D721Med (cell line): Measurements from ENCODE around the gene PRKAR1B.

Source experiments
- DNase-seq: peaks from one replicate; pipeline ENCODE4 v3.0.0; 2011; ENCODE audit warnings: low spot score; ENCODE audit not compliant: insufficient read length
- FAIRE-seq: peaks from 2 replicates; lab custom pipeline; 2011; peaks lifted over from hg19 to GRCh38; lab: Jason Lieb, UNC
- TF ChIP-seq, protein P1 (sequence below): IDR thresholded peaks from 2 replicates; pipeline ENCODE4 v1.5.1; 2012; ENCODE audit warnings: mild to moderate bottlenecking, control low read depth; ENCODE audit not compliant: insufficient read depth; ENCODE audit errors: missing control alignments

Gene PRKAR1B

DNA sequence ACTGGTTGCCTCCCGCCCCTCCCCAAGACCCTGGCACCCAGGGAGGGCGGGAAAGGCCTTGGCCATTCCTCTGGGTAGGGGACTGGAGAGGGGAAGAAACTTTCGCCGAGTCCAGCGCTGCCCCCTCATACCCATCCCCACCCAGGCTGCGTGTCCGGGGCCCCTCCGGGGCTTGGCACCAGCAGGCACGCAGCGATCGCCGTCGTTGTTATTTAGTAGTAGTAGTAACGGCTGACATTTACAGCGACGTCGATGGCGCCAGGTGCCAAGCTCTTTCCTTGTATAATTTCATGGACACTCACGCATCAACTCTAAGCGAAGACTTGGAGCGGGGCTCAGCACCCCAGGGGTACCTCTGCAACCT is 204.1 kb downstream of the PRKAR1B start:
- TF ChIP-seq, protein P1, sequence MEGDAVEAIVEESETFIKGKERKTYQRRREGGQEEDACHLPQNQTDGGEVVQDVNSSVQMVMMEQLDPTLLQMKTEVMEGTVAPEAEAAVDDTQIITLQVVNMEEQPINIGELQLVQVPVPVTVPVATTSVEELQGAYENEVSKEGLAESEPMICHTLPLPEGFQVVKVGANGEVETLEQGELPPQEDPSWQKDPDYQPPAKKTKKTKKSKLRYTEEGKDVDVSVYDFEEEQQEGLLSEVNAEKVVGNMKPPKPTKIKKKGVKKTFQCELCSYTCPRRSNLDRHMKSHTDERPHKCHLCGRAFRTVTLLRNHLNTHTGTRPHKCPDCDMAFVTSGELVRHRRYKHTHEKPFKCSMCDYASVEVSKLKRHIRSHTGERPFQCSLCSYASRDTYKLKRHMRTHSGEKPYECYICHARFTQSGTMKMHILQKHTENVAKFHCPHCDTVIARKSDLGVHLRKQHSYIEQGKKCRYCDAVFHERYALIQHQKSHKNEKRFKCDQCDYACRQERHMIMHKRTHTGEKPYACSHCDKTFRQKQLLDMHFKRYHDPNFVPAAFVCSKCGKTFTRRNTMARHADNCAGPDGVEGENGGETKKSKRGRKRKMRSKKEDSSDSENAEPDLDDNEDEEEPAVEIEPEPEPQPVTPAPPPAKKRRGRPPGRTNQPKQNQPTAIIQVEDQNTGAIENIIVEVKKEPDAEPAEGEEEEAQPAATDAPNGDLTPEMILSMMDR = no peak
- DNase-seq = no peak
- no peak for FAIRE-seq

DNA sequence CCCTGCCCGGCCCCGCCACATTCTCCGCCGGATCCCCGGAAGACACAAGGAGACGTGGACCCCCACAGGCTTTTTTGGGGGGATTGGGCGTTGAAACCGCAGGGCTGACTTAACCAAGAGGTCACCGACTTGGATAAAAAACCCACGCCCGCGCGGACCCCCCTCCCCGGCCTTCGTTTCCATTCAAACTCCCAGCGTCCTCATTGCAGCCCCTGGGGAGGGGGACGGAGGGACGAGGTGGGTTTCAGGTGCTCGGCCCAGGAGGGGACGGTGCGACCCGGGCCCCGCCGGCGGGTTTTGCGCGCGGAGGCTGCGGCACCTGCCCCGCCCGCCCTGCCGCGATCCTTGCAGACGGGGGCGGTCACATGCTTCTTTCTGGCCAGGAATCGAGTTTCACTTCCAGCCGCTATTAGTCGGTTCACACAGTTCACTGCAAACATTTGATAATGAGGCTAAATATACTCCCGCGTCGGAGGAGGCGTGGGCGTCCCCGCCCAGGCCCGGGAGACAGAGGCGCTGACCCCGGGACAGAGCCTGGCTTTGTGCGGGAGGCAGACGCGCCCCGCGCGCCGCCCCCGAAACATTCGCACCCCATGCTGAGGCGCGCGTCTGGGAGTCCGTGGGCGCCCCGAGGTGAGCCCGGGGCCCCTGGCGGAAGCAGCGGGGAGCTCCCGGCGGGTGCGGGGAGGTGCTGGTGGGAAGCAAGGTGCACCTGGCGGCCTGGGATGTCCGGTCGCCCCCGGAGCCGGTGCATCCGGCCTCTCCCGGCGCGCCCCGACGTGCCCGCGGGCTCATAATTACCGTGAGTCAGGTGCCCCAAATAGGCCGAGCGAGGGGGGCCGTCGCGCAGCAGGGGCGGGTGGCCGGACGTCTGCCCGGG is 204.8 kb downstream of the PRKAR1B start:
- TF ChIP-seq, protein P1 = no peak
- no peak for FAIRE-seq
- no peak for DNase-seq

DNA sequence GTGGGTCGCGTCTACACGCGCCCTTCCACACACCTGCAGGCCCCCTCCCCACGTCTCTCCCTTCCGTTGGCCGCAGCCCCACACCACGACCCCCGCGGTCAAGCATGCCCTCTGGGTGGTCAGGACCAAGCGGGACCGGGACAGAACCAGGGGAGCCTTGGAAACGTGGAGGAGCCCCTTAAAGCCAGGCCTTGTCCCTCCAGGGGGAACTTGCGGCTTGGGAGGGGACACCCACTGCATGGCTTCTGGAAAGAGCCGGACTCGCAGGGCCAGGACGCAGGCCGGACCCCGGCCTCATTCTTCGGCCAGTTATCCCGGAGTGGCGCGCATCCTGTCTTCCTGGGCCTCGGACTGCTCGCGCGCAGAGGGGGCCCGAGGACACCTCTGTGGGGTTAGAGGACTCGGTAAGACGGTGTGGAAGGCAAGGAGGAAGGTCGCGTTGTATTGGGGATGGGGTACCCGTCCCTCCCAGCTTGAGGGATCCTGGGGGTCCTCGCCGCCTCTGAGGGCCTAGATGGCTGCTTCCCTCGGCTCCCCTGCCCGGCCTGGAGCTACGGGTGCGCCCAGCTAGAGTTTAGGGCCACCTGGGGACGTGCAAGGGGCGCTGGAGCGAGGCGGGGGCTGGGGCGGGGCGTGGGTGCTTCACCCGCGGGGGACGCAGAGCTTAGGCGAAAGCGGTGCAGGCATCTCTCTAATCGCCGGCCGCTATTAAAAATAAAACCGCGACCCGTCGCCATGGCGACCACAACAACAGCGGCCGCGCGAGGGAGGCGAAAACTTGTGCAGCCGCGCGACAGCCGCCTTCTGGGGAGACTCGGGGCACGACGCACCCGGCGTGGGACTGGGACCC is 205.6 kb downstream of the PRKAR1B start:
- no peak for FAIRE-seq
- DNase-seq = no peak
- TF ChIP-seq, protein P1 = no peak

DNA sequence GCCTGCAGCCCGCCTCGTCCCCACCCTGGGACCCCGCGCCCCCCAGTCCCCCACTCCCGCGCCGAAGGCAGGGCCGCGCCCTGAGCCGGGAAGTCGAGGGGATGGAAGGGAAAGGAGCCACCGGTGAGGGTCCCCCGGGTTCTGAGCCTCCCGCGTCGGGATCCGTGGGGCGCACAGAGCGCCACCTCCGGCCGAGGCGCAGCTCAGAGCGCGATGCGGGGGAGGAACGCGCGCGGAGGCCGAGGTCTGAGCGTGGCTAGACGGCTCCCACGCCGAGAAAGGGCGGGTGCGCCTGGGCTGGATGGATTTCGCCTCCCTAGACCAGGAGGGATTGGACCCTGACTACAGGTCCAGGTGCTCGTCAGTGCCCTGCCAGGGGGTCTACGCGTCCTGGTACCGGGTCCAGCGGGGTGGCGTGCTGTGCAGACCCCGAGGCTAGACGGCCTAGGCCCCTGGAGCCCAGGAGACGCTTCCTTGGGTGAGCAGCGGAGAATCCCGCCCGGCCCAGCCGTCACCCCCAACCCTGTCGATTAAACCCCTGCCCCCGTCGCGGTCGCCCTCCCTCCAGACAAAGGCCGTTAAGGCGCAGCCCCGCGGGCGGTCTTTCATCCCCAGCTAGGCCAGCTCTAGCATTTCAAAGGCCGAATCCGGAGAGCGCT is 206.4 kb downstream of the PRKAR1B start:
- FAIRE-seq (no peak), DNase-seq (no peak)
- TF ChIP-seq, protein P1 = no peak

DNA sequence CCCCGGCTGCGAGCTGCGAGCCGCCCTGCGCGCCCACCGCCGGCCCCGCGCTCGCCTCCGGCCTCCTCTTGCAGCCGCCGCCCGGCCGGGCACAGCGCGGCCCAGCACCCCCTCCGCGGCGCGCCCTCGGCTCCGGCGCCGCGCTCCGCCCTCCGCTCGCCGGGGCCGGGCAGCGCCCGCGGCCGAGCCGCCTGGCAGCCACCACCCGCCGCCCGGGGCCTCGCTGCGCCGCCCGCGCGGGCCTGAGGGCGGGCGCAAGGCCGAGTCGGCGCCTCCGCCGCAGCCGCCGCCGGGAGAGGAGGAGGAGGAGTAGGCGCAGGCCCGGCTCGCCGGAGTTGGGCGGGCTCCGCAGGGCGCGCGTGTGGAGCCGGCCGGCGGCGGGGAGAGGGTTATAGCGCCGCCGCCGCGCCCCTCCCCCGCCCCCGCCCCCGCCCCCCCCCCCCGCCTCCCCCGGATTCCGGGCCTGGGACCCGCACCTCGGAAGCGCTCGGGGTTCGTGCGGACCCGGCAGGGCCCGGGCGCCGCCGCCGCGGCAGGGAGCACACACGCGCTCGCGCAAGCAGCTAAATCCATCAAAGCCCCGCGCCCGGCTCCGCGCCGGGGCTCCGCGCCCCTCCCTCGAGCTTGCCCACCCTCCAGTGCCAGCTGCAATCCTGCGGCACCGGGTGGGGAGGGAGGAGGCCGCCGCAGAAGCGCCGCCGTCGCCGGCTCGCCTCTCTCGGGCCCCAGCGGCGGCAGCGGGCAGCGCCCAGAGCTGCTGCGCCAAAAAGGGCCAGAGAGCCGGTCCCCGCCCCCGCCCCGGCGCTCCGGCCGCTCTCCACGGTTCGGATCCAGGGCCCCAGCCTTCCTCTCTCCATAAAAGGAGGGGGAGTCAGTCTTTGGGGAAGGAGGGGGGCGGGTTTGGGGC is 207.3 kb downstream of the PRKAR1B start, which contains the start of gene PDGFA:
TSS of gene PDGFA (minus strand) at position 363 of the 907 bp plus-strand sequence. CDS start 845 bp downstream, outside the sequence.
- no peak for DNase-seq
- no peak for FAIRE-seq
- TF ChIP-seq, protein P1 = no peak
